HG02678 (cell line): ENCODE data around the gene ITIH3.

Source experiments
- ATAC-seq: cut with Tn5 transposase; IDR thresholded peaks from one replicate; pipeline ENCODE4 v1.9.1; 2021; ENCODE audit warnings: mild to moderate bottlenecking, moderate library complexity; ENCODE audit not compliant: unreplicated experiment

ITIH3 gene

DNA sequence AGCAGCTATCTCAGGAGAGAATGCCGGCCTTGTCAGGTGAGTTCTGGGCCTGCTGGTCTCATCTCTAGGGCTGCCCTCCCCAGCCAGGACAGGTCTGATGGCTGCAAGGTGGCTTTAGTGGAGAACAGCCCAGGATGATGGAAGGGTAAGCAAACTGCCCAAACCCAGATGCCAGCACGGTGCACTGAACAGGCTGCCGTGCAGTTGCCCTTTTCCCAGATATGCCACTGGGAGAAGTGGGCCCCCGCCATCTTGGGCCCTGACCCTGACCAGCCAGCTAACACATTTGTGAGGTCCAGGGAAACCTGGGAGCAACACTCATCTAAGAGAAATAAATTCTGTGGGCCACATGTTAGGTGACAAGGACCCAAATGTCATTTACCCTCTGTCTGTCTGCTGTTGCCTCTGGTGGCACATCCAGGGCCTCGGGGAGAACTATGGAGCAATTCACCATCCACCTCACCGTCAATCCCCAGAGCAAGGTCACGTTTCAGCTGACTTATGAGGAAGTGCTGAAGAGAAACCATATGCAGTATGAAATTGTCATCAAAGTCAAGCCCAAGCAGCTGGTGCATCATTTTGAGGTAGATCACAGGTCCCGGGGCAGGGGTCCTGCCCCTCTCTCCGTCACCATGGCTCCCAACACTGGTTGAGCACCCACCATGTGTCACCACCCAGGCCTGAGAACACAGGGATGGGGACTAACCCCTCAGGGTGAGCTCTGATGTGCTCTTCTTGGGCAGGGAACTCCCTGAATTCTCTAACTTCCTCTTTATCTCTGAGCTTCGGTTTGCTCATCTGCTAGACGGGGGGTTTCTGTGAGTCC is 15.4 kb upstream of the ITIH3 start:
- ATAC-seq = peak; percentile 75

GRCh38 chr3:52779837-52780585 is 14.6 kb upstream of the ITIH3 start:
- ATAC-seq = no peak

- no peak for ATAC-seq
These were observed 12.9 kb upstream of the ITIH3 start for GRCh38 chr3:52781741-52782140.

DNA sequence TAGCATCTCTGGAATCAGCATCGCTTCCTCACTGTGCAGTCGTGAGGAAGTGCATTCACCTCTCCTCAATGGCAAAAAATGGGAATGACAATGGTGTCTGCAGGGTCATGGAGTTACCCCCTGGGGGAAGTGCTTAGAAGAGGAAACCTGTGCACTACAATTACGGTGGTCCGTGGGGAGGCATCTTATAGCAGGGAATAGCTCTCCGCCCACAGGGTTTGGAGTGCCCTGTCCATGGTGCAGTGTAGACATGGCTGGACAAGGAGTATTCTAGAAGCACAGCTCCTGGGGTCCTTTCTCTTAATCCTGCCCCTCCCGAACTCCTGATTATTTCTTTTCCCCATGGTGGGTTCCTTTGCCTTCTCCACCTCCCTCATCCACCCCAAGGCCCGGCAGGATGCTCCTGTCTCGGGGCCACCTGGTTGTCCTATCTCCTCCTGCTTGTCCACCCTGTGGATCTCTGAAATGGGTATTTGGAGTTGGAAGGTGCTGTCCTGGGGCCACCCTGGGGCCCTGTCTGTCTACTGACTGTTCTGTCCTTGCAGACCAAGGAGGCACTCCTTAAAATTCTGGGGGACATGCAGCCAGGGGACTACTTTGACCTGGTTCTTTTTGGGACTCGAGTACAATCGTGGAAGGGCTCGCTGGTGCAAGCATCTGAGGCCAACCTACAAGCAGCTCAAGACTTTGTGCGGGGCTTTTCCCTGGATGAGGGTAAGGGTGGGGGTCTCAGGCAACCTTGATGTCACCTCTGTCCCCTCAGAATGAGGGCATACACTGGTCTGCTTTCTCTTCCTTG is 12.0 kb upstream of the ITIH3 start:
- ATAC-seq = no peak

- no peak for ATAC-seq
These were observed 11.4 kb upstream of the ITIH3 start for GRCh38 chr3:52783211-52783555.

- no peak for ATAC-seq
These were observed 10.5 kb upstream of the ITIH3 start for GRCh38 chr3:52784021-52784621.

- no peak for ATAC-seq
These were observed 9.5 kb upstream of the ITIH3 start for GRCh38 chr3:52784931-52785590.

DNA sequence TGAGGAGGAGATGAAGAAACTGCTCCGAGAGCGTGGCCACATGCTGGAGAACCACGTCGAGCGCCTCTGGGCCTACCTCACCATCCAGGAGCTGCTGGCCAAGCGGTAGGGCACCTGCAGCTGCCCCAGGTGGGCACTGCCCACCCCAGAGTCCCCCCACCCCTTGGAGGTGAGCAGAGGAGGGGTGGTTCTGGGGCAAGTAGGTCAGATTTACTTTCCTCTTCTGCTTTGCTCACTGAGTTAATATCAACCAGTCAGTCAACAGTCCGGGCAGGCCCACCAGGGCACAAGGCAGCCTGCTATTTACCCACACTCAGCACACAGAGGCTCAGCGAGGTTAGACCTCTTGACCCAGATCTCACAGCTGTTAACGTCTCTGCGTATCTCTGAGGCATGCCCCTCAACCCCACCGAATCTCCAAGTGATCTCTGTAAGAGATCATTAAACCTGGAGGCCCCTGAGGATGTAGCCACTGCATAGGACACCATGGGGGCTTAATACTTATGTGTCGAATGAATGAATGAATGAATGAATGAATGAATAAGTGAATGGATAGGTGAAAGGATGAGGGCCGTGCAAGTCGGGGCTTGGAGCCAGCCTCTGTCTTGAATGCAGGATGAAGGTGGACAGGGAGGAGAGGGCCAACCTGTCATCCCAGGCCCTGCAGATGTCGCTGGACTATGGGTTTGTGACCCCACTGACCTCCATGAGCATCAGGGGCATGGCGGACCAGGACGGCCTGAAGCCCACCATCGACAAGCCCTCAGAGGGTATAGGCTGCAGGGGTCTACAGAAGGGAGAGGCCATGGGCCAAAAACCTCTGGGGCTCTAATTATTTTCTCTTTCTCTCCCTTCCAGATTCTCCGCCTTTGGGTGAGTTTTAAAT is 8.0 kb upstream of the ITIH3 start:
- no peak for ATAC-seq

DNA sequence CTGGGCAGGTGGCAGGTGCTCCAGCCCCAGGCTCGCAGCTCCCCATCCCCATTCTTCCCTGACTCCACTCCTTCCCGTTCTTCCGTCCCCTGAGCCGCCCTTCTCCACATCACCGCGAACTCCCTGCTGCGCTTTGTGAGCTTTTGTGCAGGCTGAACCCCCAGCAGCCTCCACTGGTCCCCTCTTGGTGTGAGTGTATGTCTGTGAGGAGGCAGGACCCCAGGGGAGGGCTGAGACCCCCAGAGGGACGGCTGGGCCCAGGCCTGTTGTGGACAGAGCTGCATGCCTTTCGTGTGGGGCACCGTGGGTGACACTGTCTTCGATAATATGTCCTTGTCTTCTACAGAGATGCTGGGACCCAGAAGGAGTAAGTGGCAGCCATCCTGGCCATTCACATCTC is 7.3 kb upstream of the ITIH3 start:
- no peak for ATAC-seq

- ATAC-seq = no peak
These were observed 6.6 kb upstream of the ITIH3 start for GRCh38 chr3:52787672-52788625.

DNA sequence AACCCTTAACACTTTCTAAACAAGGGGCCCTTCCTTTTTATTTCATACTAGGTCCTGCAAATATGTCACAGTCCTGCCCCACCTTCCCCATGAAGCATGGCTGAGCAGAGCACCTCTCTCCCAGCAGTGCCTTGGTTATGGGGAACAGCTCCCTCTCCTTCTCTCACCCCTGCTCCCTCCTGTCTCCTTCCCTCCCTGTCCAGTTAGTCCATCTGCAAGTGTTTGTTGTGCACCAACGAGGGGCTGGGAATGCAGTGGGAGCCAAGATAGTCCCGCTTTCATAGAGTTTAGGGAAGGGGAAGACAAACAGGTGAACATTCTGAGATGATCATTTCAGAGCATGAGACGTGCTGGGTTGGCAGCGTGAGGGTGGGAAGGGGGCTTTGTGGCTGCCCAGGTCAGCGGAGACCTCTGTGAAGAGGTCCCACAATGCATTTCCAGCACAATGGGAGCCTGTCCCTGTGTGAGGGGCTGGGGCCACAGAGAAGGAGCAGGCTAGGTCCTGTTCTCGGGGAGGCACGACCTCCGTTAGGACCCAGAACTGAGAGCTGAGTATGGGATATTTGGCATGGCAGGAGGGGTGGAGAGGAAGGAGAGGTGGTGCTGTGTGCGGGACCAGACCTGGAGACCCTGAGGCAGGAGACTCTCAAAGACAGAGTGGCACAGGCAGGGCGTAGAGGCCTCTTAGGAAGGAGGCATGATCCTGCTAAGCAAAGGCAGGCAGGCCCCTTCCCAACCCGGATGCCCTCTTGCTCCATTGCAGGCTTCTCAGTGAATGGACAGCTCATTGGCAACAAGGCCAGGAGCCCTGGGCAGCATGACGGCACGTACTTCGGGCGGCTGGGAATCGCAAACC is 5.5 kb upstream of the ITIH3 start:
- ATAC-seq = no peak

- no peak for ATAC-seq
These were observed 4.9 kb upstream of the ITIH3 start for GRCh38 chr3:52789746-52790040.

DNA sequence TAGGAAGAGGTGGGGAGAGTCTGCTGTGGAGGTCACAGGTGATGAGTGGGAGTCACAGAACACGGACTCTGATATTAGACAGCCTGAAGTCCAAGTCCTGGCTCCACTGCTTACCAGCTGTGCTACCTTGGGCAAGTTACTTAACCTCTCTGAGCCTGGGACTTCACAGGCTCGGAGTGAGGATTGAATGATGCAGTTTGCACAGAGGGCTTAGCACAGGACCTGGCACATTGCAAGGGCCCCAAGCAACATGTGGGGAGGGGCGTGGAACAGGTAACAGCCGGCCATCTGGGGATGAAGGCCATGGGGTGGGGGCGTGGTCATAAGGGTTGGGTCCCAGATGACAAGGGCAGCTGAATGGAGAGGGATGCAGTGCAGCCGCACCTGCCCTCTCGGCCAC is 4.3 kb upstream of the ITIH3 start:
- no peak for ATAC-seq

DNA sequence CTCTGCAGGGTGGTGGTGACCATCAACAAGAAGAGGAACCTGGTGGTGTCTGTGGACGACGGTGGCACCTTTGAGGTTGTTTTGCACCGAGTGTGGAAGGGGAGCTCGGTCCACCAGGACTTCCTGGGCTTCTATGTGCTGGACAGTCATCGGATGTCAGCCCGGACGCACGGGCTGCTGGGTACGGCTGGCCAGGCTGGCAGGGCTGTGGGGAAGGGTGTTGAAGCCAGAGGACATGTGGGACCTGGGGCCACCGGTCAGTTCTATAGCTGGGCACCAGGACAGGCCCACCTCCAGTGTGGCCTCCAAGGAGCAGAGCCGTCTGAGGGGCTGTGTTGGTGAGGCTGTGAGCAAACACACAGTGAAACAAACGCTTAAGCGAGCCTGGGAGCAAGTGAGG is 3.9 kb upstream of the ITIH3 start:
- ATAC-seq = no peak

DNA sequence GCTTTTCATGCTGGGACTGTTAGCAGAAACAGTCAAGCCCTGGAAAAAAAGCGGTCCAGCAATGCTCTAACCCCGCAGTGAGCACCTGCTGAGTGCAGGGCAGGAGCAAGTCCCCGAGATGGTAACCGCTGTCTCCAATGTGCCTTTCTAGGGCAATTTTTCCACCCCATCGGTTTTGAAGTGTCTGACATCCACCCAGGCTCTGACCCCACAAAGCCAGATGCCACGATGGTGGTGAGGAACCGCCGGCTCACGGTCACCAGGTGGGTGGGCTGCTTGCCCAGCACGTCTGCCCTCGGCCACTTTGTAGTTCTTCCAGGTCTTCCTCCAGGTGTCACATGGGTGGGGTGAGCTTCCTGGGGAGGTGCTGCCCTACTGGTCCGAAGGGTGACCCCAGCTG is 3.2 kb upstream of the ITIH3 start:
- no peak for ATAC-seq

DNA sequence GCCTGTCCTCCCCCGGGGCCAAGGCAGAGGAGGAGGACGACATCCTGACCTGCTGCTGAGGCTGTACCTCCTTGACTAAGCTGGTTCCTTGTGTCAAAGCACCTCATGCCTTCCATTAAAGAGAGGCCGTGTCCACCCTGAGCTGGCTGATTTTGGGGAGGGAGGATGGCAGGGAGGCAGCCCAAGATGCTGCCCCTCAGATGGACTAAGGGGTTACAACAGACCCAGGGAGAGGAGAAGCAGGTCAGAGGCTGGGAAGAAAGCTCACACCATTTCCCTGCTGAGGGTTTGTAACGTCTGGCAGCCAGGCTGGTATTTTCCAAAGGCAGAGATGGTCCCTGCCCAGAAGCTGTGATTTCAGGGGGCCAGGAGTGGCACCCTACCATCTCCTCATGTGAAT is 2.7 kb upstream of the ITIH3 start:
- ATAC-seq = no peak

DNA sequence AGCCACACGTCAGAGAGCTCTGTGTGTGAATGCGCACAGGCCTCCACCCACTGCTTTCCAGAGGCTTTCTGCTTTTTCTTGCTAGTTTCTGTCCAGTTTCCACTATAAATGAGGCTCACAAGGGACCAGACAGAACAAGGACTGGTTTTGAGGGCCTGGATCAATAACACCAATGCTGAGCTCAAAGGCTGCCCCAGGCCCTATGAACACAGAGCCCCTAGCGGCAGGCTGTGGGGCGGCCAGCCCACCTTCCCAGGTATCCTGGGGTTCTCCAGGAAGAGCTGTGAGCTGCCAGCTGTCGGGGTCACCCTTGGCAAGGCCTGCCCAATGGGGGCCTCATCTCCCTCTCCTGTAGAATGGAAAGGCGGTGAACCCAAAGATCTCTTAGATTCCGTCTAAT is 2.2 kb upstream of the ITIH3 start:
- no peak for ATAC-seq
